NCI-H1694 (cell line): Measurements from ENCODE around the gene ZDHHC4.
A peak's percentile ranks its signal among the peaks of the same experiment; 100 is the strongest.
"Not testable (repeated sequence)": the region's sequence is repeated elsewhere in the genome, so short reads cannot be mapped to it uniquely, and the experiment has no call there.

Experiments used
- DNase-seq: peaks from one replicate; lab custom pipeline; 2025; lab: John Stamatoyannopoulos, UW

ZDHHC4 gene

GRCh38 chr7:6562106-6562505 is 15.1 kb upstream of the ZDHHC4 start:
- DNase-seq, result no peak

GRCh38 chr7:6563936-6564770 is 13.1 kb upstream of the ZDHHC4 start:
- DNase-seq, result no peak

- DNase-seq, result no peak
Measured at GRCh38 chr7:6565655-6566054, 11.6 kb upstream of the ZDHHC4 start.

- DNase-seq, result no peak
Measured at GRCh38 chr7:6567886-6568285, 9.4 kb upstream of the ZDHHC4 start.

DNA sequence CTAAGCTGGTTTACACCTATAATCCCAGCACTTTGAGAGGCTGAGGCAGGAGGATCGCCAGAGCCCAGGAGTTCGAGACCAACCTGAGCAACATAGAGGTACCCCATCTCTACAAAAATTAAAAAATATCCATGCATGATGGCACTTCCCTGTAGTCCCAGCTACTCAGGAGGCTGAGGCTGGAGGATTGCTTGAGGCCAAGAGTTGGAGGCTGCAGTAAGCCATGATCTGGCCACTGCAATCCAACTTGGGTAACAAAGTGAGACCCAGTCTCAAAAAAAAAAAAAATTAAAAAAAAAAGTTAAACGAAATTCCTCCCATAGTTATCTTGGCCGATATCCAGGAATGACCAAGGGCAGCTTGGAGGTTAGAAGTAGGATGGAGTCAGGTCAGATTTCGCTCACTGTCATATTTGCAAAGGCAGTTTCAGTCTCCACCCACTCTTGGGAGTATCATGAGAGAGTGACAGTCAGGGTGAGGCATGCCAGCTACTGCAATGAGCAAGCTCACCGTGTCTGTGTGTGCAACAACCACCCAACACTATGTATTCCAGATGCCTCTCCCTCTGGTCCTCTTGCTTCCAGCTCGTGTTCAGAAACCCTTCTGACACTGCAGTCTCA is 6.0 kb upstream of the ZDHHC4 start:
- DNase-seq, result no peak

DNA sequence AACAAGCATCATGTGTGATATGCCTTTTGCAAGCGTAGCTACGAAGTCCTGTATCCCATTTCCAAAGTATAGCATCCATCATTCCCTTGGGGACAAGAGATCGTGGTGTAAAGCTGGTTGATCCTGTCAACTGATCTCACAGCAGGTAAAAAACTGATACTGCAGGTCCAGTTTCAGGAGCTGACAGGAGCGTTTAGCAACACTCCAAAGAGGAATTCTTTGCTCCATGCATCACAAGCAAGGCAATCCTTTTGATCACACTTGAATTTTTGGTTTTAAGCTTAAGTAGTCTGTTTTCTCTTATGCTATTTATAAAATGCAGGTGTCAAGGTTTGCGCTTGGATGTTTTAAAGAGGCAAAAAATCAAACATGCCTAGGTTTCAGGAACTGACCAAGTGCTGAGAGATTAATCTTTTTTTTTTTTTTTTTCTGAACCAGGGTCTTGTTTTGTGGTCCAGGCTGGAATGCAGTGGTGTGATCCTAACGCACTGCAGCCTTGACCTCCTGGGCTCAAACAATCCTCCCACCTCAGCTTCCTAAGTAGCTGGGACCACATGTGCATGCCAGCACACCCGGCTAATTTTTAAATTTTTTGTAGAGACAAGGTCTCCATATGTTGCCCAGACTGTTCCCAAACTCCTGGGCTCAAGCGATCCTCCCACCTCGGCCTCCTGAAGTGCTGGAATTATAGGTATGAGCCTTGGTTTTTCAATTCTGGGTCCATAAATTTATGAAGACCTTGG is 1.8 kb upstream of the ZDHHC4 start:
- no peak for DNase-seq

DNA sequence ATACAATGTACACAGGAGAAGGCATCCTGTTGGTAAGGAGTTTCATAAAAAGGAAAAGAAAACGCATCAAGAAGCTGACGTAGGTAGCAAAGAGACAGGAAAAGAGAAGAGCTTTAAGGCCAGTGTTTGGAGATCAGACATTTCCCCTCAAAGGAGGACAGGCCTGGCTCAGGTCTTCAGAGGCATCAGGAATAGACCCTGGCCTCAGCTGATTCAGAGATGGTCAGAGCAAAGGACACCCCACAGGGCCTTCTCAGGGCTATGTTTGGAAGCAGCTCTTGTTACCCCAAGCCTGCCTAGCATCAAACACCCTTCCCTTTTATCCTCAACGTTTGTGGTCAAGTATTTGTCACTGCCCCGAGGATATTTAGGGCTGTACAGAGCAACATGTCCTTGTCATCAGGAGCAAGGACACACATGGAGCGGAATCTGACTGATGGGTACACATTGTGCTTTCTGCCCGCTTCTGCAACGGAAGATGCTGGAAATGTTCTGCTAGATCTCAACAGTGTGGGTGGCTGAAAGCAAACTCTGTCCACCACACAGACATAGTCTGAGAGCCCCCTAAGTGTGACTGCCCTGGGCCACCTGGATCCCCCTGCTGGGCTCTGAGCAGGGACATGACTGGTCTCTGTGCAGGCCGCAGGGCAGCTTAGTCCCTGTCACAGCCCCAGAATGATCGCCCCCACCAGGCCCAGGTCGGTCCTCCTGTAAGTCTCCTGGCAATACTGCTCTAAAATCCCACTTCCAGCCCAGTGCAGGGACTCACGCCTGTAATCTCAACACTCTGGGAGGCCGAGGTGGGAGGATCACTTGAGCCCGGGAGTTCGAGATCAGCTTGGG is 1.0 kb upstream of the ZDHHC4 start:
- DNase-seq, result no peak

DNA sequence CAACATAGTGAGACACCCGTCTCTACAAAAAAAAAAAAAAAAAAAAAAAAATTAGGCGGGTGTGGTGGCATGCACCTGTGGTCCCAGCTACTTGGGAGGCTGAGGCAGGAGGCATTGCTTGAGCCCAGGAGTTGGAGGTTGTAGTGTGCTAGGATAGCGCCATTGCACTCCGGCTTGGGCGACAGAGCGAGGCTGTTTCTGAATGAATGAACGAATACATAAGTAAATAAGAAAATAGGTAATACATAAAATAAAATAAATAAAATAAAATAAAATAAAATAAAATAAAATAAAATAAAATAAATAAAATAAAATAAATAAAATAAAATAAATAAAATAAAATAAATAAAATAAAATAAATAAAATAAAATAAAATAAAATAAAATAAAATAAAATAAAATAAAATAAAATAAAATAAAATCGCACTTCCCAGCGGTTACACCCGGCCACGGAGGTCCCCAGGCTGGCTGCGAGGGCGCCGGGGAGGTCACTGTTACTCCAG is 336 bp upstream of the ZDHHC4 start:
- DNase-seq, result not testable (repeated sequence)

- DNase-seq, result no peak
Measured at GRCh38 chr7:6578114-6579084, 1.1 kb downstream of the ZDHHC4 start.

- DNase-seq, result no peak
Measured at GRCh38 chr7:6579446-6579845, 2.2 kb downstream of the ZDHHC4 start.

DNA sequence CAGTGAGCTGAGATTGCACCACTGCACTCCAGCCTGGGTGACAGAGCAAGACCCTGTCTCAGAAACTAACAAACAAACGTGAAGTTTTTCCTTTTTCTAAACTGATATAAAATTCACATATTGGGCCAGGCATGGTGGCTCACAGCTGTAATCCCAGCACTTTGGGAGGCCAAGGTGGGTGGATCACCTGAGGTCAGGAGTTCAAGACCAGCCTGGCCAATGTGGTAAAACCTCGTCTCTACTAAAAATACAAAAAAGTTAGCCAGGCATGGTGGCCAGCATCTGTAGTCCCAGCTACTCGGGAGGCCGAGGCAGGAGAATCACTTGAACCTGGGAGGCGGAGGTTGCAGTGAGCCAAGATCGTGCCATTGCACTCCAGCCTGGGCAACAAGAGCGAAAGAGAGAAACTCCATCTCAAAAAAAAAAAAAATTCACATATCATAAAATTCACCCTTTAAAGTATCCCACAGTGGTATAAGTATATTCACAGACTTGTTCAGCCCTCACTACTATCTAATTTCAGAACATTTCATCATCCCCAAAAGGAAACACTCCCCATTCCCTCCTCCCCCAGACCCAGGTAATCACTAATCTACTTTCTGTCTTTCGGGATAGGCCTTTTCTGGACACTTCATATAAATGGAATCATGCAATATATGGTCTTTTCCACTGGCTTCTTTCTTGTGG is 8.6 kb downstream of the ZDHHC4 start:
- DNase-seq, result not testable (repeated sequence)

- no peak for DNase-seq
Measured at GRCh38 chr7:6588566-6588965, 11.3 kb downstream of the ZDHHC4 start.

GRCh38 chr7:6589151-6589828 is 12.0 kb downstream of the ZDHHC4 start:
- DNase-seq, result no peak

DNA sequence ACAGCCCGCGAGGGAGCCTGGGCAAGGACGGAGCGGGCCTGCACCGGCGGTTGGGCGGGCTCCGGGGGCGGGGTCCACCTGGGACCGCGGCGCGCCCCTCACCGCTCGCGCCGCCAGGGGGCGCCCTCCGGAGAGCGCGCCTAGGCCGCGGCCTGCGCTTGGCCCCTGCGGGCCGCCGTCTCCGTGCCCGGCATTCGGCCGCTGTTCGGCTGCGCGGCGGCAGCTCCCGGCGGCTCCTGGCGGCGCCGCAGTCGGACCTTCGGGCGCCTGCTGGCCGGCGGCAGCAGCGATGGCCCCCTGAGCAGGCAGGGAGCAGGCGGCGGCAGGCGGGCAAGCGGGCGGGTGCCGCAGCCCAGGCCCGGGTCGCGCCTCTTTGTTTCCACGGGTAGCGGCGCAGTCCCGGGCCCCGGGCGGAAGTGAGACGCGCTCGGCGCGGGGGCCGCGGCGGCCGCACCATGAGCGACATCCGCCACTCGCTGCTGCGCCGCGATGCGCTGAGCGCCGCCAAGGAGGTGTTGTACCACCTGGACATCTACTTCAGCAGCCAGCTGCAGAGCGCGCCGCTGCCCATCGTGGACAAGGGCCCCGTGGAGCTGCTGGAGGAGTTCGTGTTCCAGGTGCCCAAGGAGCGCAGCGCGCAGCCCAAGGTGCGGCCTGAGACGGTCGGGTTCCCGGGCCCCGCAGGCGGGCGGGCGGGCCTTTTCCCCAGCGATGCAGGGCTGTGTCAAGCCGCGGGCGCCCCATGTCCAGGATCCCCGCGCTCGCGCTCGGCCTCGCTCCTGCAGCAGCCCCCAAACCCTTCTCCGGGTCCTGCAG is 12.8 kb downstream of the ZDHHC4 start, which contains the start of gene INTS15:
TSS of gene INTS15 (plus strand) at position 193 of the 816 bp plus-strand sequence. CDS start at position 456, 263 bp downstream.
- peak; percentile 37 for DNase-seq

DNA sequence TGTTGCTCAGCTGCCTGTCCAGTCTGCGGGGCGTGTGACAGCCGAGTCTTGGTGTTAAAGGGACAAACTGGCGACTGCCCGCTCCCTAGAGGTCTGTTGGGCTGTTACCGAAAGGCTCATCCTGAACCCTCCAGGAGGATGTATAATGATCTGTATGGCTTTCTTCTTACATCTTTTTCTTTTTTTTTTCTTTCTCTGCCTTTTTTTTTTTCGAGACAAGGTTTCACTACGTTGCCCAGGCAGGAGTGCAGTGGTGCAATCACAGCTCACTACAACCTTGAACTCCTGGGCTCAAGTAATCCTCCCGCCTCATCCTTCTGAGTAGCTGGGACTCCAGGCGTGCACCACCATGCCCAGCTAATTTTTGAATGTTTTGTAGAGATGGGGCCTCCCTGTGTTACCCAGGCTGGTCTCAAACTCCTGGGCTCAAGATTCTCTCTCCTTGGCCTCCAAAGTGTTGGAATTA is 13.4 kb downstream of the ZDHHC4 start:
- no peak for DNase-seq

DNA sequence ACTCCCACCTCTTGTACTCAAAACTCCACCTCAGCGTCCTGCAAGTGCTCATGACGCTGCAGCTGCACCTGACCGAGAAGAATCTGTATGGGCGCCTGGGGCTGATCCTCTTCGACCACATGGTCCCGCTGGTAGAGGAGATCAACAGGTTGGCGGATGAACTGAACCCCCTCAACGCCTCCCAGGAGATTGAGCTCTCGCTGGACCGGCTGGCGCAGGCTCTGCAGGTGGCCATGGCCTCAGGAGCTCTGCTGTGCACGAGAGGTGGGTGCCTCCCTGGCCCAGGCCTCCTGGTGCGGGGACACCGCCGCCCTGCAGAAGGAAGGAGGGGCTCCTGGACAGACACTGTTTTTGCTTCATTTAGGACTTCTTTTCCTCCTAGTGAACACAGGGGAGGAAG is 22.8 kb downstream of the ZDHHC4 start:
- no peak for DNase-seq

DNA sequence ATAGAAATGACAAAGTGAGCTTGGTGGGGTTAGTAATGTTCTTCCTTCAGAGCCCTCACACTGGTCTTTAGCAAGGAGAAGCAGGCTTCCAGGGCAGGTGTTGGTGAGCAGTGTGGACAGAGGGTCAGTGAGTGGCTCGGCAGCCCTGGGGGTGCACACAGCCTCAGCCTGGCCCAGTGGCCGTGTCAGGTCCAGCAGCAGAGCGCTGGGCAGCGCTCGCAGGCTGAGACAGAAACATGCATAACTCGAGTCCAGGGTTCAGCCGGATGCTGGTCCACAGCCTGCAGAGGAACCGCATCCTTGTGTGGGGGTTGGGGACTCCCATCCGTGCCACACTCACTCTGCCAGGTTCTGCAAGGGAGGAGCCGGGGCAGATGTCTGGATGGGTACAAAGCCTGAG is 27.2 kb downstream of the ZDHHC4 start:
- no peak for DNase-seq

DNA sequence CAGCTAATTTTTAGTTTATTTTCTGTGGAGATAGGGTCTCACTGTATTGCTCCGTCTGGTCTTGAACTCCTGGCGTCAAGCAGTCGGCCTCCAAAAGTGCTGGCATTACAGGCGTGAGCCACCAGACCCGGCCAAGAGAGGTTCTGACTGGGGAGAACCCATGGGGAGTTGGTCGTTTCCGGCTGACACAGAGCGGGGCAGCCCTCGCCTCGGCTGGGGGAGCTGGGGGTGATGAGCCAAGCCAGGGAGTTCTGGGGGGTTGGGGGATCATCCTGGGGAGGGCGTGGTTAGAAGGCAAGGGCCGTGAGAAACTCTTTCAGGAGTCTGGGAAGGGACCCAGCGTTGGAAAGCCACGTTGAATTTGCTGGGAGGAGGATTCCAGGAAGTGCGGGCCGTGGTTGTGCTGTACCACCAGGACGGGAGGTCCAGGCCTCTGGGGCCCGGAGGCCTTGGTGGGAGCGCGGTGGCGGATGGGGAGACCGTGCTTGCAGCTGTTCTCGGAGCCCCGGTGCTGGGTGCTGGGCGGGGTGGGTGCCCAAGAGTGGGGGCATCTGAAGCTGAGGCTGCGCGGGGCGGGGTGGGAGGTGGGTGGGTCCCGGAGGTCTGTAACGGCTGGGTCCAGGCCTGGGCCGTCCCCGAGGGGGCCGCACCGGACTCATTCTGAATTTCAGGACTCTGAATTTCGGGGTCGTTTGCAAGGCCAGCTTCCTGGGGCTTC is 29.8 kb downstream of the ZDHHC4 start:
- DNase-seq, result no peak
